WI38 (cell line): ENCODE measurements around the gene SHISA3.

Source experiments
- H3K4me3 ChIP-seq: 2 replicates; pipeline ENCODE4 v1.5.1; 2011; ENCODE audit warnings: low read depth, mild to moderate bottlenecking, control low read depth, low read length
- TF ChIP-seq, protein P1 (sequence below): IDR thresholded peaks from 2 replicates; pipeline ENCODE4 v1.5.1; 2012; ENCODE audit warnings: low read depth, mild to moderate bottlenecking, control low read depth, low read length

SHISA3 gene

DNA sequence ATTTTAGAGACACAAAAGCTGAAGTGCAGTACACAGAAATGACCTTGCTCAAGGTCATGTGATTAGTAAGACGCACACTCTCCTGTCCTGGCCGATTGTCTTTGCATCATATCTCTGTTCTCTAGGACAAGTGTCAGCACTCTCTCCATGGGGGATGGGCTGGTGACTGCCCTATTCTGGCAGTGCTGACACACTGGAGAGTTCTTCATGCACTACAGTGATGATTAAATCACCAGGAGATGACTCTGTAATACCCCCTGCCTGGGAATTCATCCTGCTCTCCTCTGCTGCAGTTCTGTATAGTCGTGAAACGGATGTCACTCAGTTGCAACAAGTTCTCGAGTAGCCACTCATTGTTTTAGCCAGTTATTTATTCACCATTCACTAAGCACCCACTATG is 5.3 kb upstream of the SHISA3 start:
- no peak overlapping the region for H3K4me3 ChIP-seq
- TF ChIP-seq, protein P1, sequence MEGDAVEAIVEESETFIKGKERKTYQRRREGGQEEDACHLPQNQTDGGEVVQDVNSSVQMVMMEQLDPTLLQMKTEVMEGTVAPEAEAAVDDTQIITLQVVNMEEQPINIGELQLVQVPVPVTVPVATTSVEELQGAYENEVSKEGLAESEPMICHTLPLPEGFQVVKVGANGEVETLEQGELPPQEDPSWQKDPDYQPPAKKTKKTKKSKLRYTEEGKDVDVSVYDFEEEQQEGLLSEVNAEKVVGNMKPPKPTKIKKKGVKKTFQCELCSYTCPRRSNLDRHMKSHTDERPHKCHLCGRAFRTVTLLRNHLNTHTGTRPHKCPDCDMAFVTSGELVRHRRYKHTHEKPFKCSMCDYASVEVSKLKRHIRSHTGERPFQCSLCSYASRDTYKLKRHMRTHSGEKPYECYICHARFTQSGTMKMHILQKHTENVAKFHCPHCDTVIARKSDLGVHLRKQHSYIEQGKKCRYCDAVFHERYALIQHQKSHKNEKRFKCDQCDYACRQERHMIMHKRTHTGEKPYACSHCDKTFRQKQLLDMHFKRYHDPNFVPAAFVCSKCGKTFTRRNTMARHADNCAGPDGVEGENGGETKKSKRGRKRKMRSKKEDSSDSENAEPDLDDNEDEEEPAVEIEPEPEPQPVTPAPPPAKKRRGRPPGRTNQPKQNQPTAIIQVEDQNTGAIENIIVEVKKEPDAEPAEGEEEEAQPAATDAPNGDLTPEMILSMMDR = no peak

DNA sequence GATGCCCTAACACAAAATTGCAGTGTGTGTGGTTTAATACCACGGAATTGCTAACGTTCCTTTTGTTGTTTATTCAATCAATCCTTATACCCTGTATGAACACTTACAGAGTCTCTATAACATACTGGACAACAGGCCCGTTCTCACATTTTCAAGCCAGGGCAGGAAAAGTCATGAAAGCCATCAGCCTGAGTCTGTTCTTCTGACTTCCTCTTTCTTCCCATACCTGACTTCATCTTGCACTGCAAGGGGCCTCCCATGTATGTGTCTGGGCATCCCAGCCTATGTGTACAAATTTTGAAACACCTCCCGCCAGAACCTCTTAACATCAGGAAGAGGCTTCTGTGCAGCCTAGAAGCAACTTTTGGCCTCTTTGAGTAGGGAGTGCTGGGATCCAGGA is 4.9 kb upstream of the SHISA3 start:
- TF ChIP-seq, protein P1 = no peak
- H3K4me3 ChIP-seq = no peak overlapping the region

DNA sequence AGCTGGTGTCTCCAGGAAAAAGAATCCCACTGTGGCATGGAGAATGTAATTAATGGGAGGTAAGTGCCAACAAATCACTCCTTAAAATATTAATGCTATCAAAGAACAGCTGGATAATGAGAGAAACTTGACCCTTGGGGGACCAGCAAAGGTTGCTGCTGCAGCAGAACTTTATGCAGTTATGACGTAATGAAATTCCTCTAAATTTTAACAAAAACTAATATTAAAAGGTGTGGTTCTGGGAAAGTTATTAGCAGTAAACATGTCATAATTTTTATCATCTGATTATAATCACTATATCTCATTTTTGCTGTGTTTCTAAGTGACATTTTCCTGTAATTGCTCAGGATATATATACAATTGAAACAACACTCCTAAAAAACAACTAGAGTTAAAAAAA is 1.7 kb upstream of the SHISA3 start:
- no peak overlapping the region for H3K4me3 ChIP-seq
- TF ChIP-seq, protein P1 = no peak

DNA sequence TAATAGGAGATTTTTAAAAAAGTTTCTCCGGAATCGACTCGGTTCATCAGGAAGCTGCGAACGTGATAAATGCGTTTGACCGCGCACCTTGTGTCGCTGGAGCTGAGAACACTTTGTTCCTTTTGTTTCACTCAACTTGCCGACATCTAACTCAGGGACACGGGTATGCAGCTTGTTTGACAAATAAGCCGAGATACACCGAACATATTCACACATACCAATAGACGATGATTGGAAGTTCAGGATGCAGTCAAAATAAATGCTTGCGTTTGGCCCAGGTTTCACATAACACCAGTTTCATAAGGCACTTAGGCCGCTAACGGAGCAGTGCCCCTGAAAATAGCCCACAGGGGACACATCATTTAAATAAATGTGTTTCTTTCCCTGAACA is 932 bp upstream of the SHISA3 start:
- TF ChIP-seq, protein P1 = no peak
- H3K4me3 ChIP-seq = no peak overlapping the region

DNA sequence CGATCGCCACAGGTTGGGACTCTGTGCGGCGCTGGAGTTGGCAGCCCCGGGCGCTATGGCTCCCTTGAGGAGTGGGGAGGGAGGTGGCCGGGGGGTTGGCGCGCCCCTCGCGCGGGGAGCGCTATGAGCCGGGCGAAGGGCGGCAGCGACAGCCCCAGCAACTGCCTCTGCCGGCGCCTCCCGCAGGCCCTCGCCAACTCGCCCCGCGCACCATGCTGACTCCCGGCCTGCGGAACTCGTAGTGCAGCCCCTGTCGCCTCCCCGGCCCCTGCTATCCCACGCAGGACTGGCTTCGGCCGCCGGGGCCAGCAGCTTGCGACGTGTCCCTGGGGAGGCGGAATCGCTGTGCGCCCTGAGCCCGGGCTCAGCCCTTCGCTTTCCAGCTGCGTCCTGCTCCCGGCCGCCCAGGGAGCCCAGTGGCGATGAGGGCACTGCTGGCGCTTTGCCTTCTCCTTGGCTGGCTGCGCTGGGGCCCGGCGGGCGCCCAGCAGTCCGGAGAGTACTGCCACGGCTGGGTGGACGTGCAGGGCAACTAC is 415 bp downstream of the SHISA3 start:
- TF ChIP-seq, protein P1 = no peak
- H3K4me3 ChIP-seq = peak overlapping the region; percentile 68

DNA sequence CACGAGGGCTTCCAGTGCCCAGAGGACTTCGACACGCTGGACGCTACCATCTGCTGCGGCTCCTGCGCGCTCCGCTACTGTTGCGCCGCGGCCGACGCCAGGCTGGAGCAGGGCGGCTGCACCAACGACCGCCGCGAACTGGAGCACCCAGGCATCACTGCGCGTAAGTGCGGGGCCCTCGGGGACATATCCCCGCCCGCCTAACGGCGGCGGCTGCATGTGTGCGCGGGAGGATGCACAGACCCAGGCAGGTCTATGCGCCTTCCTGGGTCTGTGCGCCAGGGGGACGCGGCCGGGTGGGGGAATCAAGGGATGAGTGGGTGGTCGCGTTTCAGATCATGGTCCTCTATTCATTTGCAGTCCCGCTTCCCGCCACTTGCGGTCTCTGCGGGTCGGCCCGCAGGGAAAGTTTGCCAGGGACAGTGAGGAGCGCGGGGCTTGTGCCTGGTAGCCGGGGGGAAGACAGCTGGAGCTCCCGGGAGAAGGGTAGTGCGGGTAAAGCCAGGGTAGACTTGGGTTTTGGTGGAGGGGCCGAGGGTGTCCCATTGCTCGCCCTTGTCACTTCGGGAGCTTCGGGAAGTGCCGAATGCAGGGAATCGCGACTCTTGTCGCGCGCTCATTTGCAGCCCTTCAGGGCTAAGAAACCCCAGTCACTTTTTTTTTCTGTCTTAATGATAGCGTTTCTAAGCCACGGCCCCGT is 1.0 kb downstream of the SHISA3 start:
- TF ChIP-seq, protein P1 = 0 out of 2 replicates have a peak, but pooled peaks have one; percentile 4
- H3K4me3 ChIP-seq = peak overlapping the region; percentile 68

DNA sequence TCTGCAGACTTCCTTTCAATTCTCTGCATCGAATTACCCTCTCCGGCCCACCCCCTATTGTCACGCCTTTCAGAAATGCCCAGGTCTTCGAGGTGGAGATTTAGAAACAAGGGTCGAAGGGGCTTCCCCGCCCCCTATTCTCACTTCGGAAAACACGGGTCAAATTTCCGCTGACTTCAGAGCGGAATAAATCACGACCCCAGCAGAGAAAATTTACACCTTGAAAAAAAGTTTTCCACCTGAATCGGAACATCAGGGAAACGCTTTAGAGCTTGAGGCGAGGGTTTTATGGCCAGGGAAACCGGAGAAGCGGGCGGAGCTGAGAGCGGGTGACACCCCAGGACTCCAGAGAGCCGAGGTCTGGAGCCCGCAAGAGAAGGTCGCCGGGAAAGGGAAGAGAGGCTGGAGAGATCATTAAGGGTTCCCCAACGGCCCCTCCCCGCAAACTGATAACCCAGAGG is 1.6 kb downstream of the SHISA3 start:
- H3K4me3 ChIP-seq = peak overlapping the region; percentile 68
- TF ChIP-seq, protein P1 = no peak
